ENCODE measurements around the gene USP47. TPM values are rescaled to one million over a fixed set of nuclear protein-coding genes. Genes with fewer than 3 reads are reported as not detected.

The USP47 gene
- total and polyA plus RNA-seq, 5 experiments from 2014 or later = 38.2 to 77.0 (median 54.3) TPM

GRCh38 chr11:11966354-11966741 is 124.6 kb downstream of the USP47 start:
- Mint-ChIP-seq H3K36me3 (no peaks in the 10 kb centered on the region), H3K9me3 (no peaks in the 10 kb centered on the region), H3K27me3 (peaks cover 0 to 4% (median 0%) of the 10 kb centered on the region in 5 donors), H3K4me3 (no peak overlapping the region), H3K27ac (peak overlapping the region in 2 of 10 donors; percentile 19 to 78), H3K4me1 (peaks cover 9 to 19% (median 10%) of the 10 kb centered on the region in 4 donors)
- POLR2A ChIA-PET = interaction anchor here (0.5 kb wide), 2 partner anchors 8 to 79 kb away, joined by 3 read pairs; no protein-coding TSS in a partner anchor
- DNase-seq = no peak
- ATAC-seq = no peak

- POLR2A ChIA-PET = interaction anchor here (0.5 kb wide), 2 partner anchors 8 to 79 kb away, joined by 3 read pairs; no protein-coding TSS in a partner anchor
- Mint-ChIP-seq H3K4me1 (peaks cover 3 to 14% (median 7%) of the 10 kb centered on the region in 4 donors), H3K27me3 (peaks cover 0 to 4% (median 0%) of the 10 kb centered on the region in 5 donors)
These were observed 125.3 kb downstream of the USP47 start for GRCh38 chr11:11966826-11967668.

GRCh38 chr11:11967669-11968510 is 126.1 kb downstream of the USP47 start:
- H3K36me3 Mint-ChIP-seq = no peaks in the 10 kb centered on the region
- peaks cover 0 to 9% (median 2%) of the 10 kb centered on the region in 4 donors for H3K4me1 Mint-ChIP-seq
- no peaks in the 10 kb centered on the region for H3K9me3 Mint-ChIP-seq
- ATAC-seq (no peak), DNase-seq (no peak)
- H3K27me3 Mint-ChIP-seq = peaks cover 0 to 4% (median 0%) of the 10 kb centered on the region in 5 donors
- no peak overlapping the region for H3K4me3 Mint-ChIP-seq
- POLR2A ChIA-PET = no interaction called here
- H3K27ac Mint-ChIP-seq = no peak overlapping the region

More at GRCh38 chr11:11966826-11967668, 125.3 kb downstream of the USP47 start:
- no peak overlapping the region for H3K4me3 Mint-ChIP-seq
- DNase-seq = peak; percentile 34 to 77 (median 54)
- peak; percentile 89 to 96 for ATAC-seq
- H3K27ac Mint-ChIP-seq = peak overlapping the region in 1 of 10 donors; percentile 71
- H3K9me3 Mint-ChIP-seq = no peaks in the 10 kb centered on the region
- no peaks in the 10 kb centered on the region for H3K36me3 Mint-ChIP-seq

GRCh38 chr11:11968511-11969280 is 126.9 kb downstream of the USP47 start:
- ATAC-seq (no peak), DNase-seq (no peak)
- POLR2A ChIA-PET = no interaction called here
- Mint-ChIP-seq H3K27me3 (peaks cover 0 to 4% (median 0%) of the 10 kb centered on the region in 5 donors), H3K36me3 (no peaks in the 10 kb centered on the region), H3K4me1 (peaks cover 0 to 9% (median 2%) of the 10 kb centered on the region in 4 donors), H3K27ac (peak overlapping the region in 1 of 10 donors; percentile 34), H3K9me3 (no peaks in the 10 kb centered on the region), H3K4me3 (no peak overlapping the region)

GRCh38 chr11:11969380-11970215 is 127.8 kb downstream of the USP47 start:
- no peak overlapping the region for H3K4me3 Mint-ChIP-seq
- no peak for DNase-seq
- H3K27ac Mint-ChIP-seq = no peak overlapping the region
- H3K4me1 Mint-ChIP-seq = peaks cover 0 to 10% (median 2%) of the 10 kb centered on the region in 4 donors
- POLR2A ChIA-PET = no interaction called here
- H3K27me3 Mint-ChIP-seq = peaks cover 0 to 4% (median 0%) of the 10 kb centered on the region in 5 donors
- no peaks in the 10 kb centered on the region for H3K36me3 Mint-ChIP-seq
- no peaks in the 10 kb centered on the region for H3K9me3 Mint-ChIP-seq
- ATAC-seq = no peak

- Mint-ChIP-seq H3K36me3 (no peaks in the 10 kb centered on the region), H3K9me3 (no peaks in the 10 kb centered on the region), H3K4me1 (peaks cover 4 to 19% (median 7%) of the 10 kb centered on the region in 4 donors), H3K27ac (no peak overlapping the region), H3K4me3 (no peak overlapping the region), H3K27me3 (peaks cover 0 to 4% (median 0%) of the 10 kb centered on the region in 5 donors)
- no peak for DNase-seq
- ATAC-seq = no peak
- POLR2A ChIA-PET = no interaction called here
These were observed 128.8 kb downstream of the USP47 start for GRCh38 chr11:11970556-11970955.

GRCh38 chr11:11971906-11972547 is 130.3 kb downstream of the USP47 start:
- ATAC-seq = no peak
- peaks cover 2 to 15% (median 9%) of the 10 kb centered on the region in 4 donors for H3K4me1 Mint-ChIP-seq
- H3K9me3 Mint-ChIP-seq = no peaks in the 10 kb centered on the region
- no peak for DNase-seq
- no peak overlapping the region for H3K4me3 Mint-ChIP-seq
- peak overlapping the region in 1 of 10 donors; percentile 13 for H3K27ac Mint-ChIP-seq
- H3K27me3 Mint-ChIP-seq = peaks cover 0 to 2% (median 0%) of the 10 kb centered on the region in 5 donors
- POLR2A ChIA-PET = interaction anchor here (0.6 kb wide), 1 partner anchor 136 kb away, joined by 3 read pairs; no protein-coding TSS in a partner anchor
- H3K36me3 Mint-ChIP-seq = no peaks in the 10 kb centered on the region

GRCh38 chr11:11972730-11973341 is 131.1 kb downstream of the USP47 start:
- Mint-ChIP-seq H3K4me3 (no peak overlapping the region), H3K9me3 (no peaks in the 10 kb centered on the region), H3K27me3 (peaks cover 0 to 2% (median 0%) of the 10 kb centered on the region in 5 donors), H3K36me3 (no peaks in the 10 kb centered on the region), H3K4me1 (peaks cover 4 to 15% (median 9%) of the 10 kb centered on the region in 4 donors), H3K27ac (no peak overlapping the region)
- DNase-seq (no peak), ATAC-seq (no peak)
- POLR2A ChIA-PET = no interaction called here

- H3K27ac Mint-ChIP-seq = no peak overlapping the region
- H3K4me1 Mint-ChIP-seq = peaks cover 2 to 15% (median 9%) of the 10 kb centered on the region in 4 donors
- H3K27me3 Mint-ChIP-seq = peaks cover 0 to 2% (median 0%) of the 10 kb centered on the region in 5 donors
- ATAC-seq (no peak), DNase-seq (no peak)
- H3K36me3 Mint-ChIP-seq = no peaks in the 10 kb centered on the region
- POLR2A ChIA-PET = no interaction called here
- H3K4me3 Mint-ChIP-seq = no peak overlapping the region
- H3K9me3 Mint-ChIP-seq = no peaks in the 10 kb centered on the region
These were observed 131.6 kb downstream of the USP47 start for GRCh38 chr11:11973361-11973800.

GRCh38 chr11:11973866-11974265 is 132.1 kb downstream of the USP47 start:
- POLR2A ChIA-PET = no interaction called here
- H3K4me1 Mint-ChIP-seq = peaks cover 2 to 15% (median 9%) of the 10 kb centered on the region in 4 donors
- H3K27ac Mint-ChIP-seq = no peak overlapping the region
- no peaks in the 10 kb centered on the region for H3K9me3 Mint-ChIP-seq
- H3K27me3 Mint-ChIP-seq = peaks cover 0 to 2% (median 0%) of the 10 kb centered on the region in 5 donors
- H3K36me3 Mint-ChIP-seq = no peaks in the 10 kb centered on the region
- DNase-seq (no peak), ATAC-seq (no peak)
- H3K4me3 Mint-ChIP-seq = no peak overlapping the region

Data from naive thymus-derived CD8-positive, alpha-beta T cell (primary cell).